Keratinocyte (primary cell): ENCODE data around the gene CST1.

Experiments
- EZH2 ChIP-seq: IDR thresholded peaks from one replicate; pipeline ENCODE4 v1.6.1; 2012; ENCODE audit warnings: inconsistent platforms, mild to moderate bottlenecking, low read length, moderate library complexity
- TF ChIP-seq, protein P1 (sequence below), 3 experiments: IDR thresholded peaks in 1 of 3; conservative IDR thresholded peaks in 1 of 3; optimal IDR thresholded peaks in 1 of 3; 2 replicates in 2 of 3; 3 replicates in 1 of 3; pipeline versions ENCODE3 to v1.5.1; 2011; ENCODE audit warnings: low read length in 3 of 3, mild to moderate bottlenecking in 3 of 3, moderate library complexity in 2 of 3, control low read depth in 1 of 3, inconsistent platforms in 1 of 3; ENCODE audit not compliant: insufficient read depth in 2 of 3; ENCODE audit errors: extremely low read depth in 1 of 3

DNA sequence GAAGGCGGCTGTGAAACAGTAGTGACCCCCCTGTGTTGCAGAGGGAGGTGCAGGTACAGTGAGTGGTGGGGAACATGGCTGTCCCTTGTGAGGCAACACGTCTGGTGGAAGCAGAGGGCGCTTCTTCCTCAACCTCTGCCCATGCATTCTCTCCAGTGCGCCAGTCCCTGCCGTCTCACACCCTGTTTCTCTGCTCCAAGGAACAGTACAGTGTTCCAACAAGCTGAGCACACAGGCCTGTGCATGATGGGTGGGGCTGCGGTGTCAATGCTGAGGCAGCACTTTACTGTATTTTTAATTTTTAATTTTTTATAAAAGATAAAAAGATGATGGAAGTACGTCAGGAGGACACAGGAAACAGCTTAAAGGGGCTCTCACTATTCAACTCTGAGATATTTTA is 43.3 kb upstream of the CST1 start:
- TF ChIP-seq EZH2: no peak
- TF ChIP-seq, protein P1, sequence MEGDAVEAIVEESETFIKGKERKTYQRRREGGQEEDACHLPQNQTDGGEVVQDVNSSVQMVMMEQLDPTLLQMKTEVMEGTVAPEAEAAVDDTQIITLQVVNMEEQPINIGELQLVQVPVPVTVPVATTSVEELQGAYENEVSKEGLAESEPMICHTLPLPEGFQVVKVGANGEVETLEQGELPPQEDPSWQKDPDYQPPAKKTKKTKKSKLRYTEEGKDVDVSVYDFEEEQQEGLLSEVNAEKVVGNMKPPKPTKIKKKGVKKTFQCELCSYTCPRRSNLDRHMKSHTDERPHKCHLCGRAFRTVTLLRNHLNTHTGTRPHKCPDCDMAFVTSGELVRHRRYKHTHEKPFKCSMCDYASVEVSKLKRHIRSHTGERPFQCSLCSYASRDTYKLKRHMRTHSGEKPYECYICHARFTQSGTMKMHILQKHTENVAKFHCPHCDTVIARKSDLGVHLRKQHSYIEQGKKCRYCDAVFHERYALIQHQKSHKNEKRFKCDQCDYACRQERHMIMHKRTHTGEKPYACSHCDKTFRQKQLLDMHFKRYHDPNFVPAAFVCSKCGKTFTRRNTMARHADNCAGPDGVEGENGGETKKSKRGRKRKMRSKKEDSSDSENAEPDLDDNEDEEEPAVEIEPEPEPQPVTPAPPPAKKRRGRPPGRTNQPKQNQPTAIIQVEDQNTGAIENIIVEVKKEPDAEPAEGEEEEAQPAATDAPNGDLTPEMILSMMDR (optimal IDR thresholded peaks at IDR 0.05 in 1 of 3, IDR thresholded peaks at IDR 0.05 in 1 of 3, conservative IDR thresholded peaks at IDR 0.05 in 1 of 3; ENCODE audit: extremely low read depth in 1 of 3, insufficient read depth in 2 of 3, low read length in 3 of 3): no peak
